ENCODE results near the gene DOCK6. TPM values are rescaled to one million over a fixed set of nuclear protein-coding genes. Genes with fewer than 3 reads are reported as not detected.

Gene DOCK6
- total RNA-seq, 1 experiment from 2014 or later: 57.9 TPM

- Mint-ChIP-seq H3K9me3 (no peaks in the 10 kb centered on the region), H3K4me3 (no peak overlapping the region), H3K4me1 (peaks cover 9 to 20% of the 10 kb centered on the region in 2 experiments), H3K27ac (peak overlapping the region in 1 of 3 experiments; percentile 43; a peak in 2 of 7 replicates), H3K27me3 (ENCODE audit: low read depth) (peaks cover 2% of the 10 kb centered on the region; the same call in 1 of the 2 replicates), H3K36me3 (ENCODE audit: insufficient read depth in 1 of 3, low read depth in 3 of 3) (peaks cover 3 to 25% (median 12%) of the 10 kb centered on the region in 3 experiments; a peak in 5 of 7 replicates)
- H4K8ac ChIP-seq (replicated peaks; ENCODE audit: insufficient read length, low read depth, low read length): no peak overlapping the region
- H2BK120ac ChIP-seq (ENCODE audit: low read depth, low read length, poor library complexity, severe bottlenecking): no peak overlapping the region
- H3K23ac ChIP-seq (ENCODE audit: insufficient read length, low read depth, low read length): no peak overlapping the region
- H3K27ac ChIP-seq (ENCODE audit: insufficient read length, low read depth, low read length): no peak overlapping the region
- no peaks in the 10 kb centered on the region for H3K9me3 ChIP-seq (ENCODE audit: control insufficient read depth, low read depth, low read length)
- no peaks in the 10 kb centered on the region; the same call in 1 of the 2 replicates for H3K4me1 ChIP-seq (ENCODE audit: insufficient read depth, low read length)
- H2BK20ac ChIP-seq (ENCODE audit: low read depth, low read length, poor library complexity, severe bottlenecking): no peak overlapping the region
- H2BK12ac ChIP-seq (ENCODE audit: insufficient read length, low read depth, low read length): no peak overlapping the region
- no peak overlapping the region for H3K4me2 ChIP-seq (ENCODE audit: insufficient read depth, insufficient read length, low read length)
- H3K4ac ChIP-seq (ENCODE audit: low read depth, low read length): no peak overlapping the region
- H3K79me1 ChIP-seq (ENCODE audit: insufficient read depth, low read depth, low read length, poor library complexity, severe bottlenecking): no peaks in the 10 kb centered on the region
- H2BK15ac ChIP-seq (ENCODE audit: low read depth, low read length): no peak overlapping the region
- H3K18ac ChIP-seq (ENCODE audit: insufficient read length, low read depth, low read length): no peak overlapping the region
- no peak overlapping the region for H3T11ph ChIP-seq (ENCODE audit: low read length)
- H2AK5ac ChIP-seq (ENCODE audit: insufficient read length, low read length): no peak overlapping the region
- no CpG with 5 or more reads among the region's 5 CpGs for WGBS (ENCODE audit: extremely low coverage, insufficient read length, low lambda C conversion rate)
- peaks cover 4% of the 10 kb centered on the region for H3K23me2 ChIP-seq (ENCODE audit: insufficient read length, low read depth, low read length, poor library complexity, severe bottlenecking)
- H3K14ac ChIP-seq (ENCODE audit: insufficient read depth, low read length): no peak overlapping the region
- DNase-seq: no peak
- H3K79me2 ChIP-seq (ENCODE audit: insufficient read depth, low read length): no peaks in the 10 kb centered on the region
- no peak overlapping the region for H3K9ac ChIP-seq (ENCODE audit: extremely low read depth, insufficient read length, low read length)
- H4K91ac ChIP-seq (ENCODE audit: insufficient read length, low read depth, low read length): no peak overlapping the region
- TF ChIP-seq CTCF (conservative IDR thresholded peaks at IDR 0.05): no peak
- no peak overlapping the region for H2AFZ ChIP-seq (ENCODE audit: low read length)
- no peak overlapping the region for H3K56ac ChIP-seq (ENCODE audit: insufficient read length, low read depth, low read length)
- no peaks in the 10 kb centered on the region for H4K20me1 ChIP-seq (ENCODE audit: control insufficient read depth, insufficient read depth, insufficient read length)
- no peaks in the 10 kb centered on the region for H3K27me3 ChIP-seq (ENCODE audit: insufficient read depth, low read length)
- no peak overlapping the region for H4K5ac ChIP-seq (ENCODE audit: insufficient read length, low read depth, low read length)
- no peak overlapping the region for H2BK5ac ChIP-seq (ENCODE audit: insufficient read length, low read length)
Observed at GRCh38 chr19:11199517-11199916, 62.8 kb downstream of the DOCK6 start.

Data from H9 (cell line).